Panc1 (cell line): ENCODE measurements around the gene NPR1.

Source experiments
- SIN3A ChIP-seq: IDR thresholded peaks from 2 replicates; pipeline ENCODE4 v1.6.1; 2012; ENCODE audit warnings: low read depth, mild to moderate bottlenecking, low read length, moderate library complexity, borderline replicate concordance; ENCODE audit not compliant: insufficient read depth
- TF ChIP-seq, protein P1 (sequence below): fragments of 450-650 bp; IDR thresholded peaks from 2 replicates; pipeline ENCODE4 v1.5.1; 2017; ENCODE audit warnings: mild to moderate bottlenecking

DNA sequence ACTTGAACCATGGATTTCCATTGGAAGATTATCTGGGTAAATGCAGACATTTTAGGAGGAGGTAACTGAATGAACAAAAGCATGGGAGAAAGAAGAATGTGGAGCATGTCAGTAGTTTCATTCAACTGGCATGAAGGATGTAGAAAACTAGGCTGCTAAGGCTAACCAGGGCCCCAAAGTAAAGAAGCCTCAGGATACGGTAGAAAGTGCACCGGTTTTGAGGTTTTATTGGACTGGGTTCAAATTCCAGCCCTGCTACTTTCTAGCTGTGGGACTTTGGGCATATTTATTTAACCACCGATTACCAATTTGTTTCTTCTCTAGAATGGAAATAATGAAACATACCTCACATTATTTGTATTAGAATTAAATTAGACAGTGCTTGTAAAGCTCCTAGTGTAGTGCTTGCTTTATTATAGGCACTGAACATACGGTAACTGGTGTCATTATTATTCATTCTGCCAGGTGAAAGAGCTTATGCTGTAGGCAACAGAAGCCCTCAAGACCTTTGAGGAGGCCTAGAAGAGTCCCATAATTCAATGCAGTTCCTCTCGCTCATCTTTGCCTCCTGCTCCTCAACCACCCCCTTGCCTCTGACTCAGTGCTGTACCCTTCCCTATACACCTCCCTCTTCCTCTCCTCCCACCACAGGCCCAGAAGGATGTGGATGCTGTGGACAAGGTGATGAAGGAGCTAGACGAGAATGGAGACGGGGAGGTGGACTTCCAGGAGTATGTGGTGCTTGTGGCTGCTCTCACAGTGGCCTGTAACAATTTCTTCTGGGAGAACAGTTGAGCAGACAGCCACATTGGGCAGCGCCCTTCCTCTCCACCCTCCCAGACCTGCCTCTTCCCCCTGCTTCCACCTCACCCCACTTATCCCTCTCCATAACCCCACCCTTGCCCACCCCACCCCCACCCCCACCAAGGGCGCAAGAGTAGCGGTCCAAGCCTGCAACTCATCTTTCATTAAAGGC lies 47.2 kb upstream of the NPR1 start:
- TF ChIP-seq SIN3A, result no peak
- TF ChIP-seq, protein P1, sequence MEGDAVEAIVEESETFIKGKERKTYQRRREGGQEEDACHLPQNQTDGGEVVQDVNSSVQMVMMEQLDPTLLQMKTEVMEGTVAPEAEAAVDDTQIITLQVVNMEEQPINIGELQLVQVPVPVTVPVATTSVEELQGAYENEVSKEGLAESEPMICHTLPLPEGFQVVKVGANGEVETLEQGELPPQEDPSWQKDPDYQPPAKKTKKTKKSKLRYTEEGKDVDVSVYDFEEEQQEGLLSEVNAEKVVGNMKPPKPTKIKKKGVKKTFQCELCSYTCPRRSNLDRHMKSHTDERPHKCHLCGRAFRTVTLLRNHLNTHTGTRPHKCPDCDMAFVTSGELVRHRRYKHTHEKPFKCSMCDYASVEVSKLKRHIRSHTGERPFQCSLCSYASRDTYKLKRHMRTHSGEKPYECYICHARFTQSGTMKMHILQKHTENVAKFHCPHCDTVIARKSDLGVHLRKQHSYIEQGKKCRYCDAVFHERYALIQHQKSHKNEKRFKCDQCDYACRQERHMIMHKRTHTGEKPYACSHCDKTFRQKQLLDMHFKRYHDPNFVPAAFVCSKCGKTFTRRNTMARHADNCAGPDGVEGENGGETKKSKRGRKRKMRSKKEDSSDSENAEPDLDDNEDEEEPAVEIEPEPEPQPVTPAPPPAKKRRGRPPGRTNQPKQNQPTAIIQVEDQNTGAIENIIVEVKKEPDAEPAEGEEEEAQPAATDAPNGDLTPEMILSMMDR, result no peak
